NB4 (cell line): Measurements from ENCODE around the gene THSD7A.

Source experiments
- DNase-seq: peaks from one replicate; pipeline ENCODE4 v3.0.0; 2010; ENCODE audit warnings: low read depth
- H3K4me3 ChIP-seq: one replicate; pipeline ENCODE4 v1.5.1; 2011; ENCODE audit warnings: mild to moderate bottlenecking, low read depth, low read length, moderate library complexity
- CTCF ChIP-seq: IDR thresholded peaks from one replicate; pipeline ENCODE4 v1.5.1; 2012; ENCODE audit warnings: low read depth, low read length
- MYC ChIP-seq: IDR thresholded peaks from 2 replicates; pipeline ENCODE4 v1.6.1; 2011; ENCODE audit warnings: low read depth, low read length
- POLR2A ChIP-seq: IDR thresholded peaks from 2 replicates; pipeline ENCODE4 v1.6.1; 2011; ENCODE audit warnings: mild to moderate bottlenecking; ENCODE audit not compliant: insufficient read length; ENCODE audit errors: extremely low read depth
- TF ChIP-seq, protein P1 (sequence below): IDR thresholded peaks from 2 replicates; pipeline ENCODE4 v1.6.1; 2011; ENCODE audit warnings: low read depth, low read length

Gene THSD7A

DNA sequence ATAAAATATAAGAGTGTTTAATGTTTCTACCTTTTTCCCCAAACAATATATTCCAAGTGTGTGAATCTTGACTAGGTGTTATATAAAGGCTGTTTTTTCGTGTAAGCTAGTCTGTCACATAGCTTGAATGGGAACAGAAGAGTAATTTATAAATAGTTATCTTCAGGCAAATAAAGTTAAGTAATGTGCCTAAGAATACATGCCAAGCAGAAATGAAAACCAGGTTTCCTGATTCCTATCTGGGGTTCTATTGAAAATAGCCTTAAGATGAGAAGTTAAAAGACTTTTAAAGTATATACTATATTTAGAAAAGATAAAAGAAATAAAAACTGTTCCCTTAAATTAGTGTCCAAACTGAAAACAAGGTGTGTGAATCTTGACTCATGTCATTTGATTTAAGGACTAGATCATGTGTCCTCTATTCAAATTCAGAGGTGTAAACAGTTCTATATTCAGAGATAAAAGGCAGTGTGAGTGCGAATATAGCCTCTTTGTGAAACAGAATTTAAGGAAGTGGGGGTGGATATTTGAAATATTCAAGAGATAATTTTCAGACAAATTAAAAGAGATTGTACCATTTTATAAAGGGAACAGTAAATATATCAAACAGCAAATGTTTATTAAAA lies 247.5 kb downstream of the THSD7A start:
- TF ChIP-seq MYC (no peak), CTCF (no peak), POLR2A (no peak)
- TF ChIP-seq, protein P1, sequence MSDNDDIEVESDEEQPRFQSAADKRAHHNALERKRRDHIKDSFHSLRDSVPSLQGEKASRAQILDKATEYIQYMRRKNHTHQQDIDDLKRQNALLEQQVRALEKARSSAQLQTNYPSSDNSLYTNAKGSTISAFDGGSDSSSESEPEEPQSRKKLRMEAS = no peak
- no peak overlapping the region for H3K4me3 ChIP-seq
- DNase-seq = no peak

GRCh38 chr7:11579141-11579540 lies 252.9 kb downstream of the THSD7A start:
- H3K4me3 ChIP-seq = no peak overlapping the region
- TF ChIP-seq MYC (no peak), CTCF (no peak), POLR2A (no peak)
- TF ChIP-seq, protein P1 = no peak
- peak; percentile 8 for DNase-seq

DNA sequence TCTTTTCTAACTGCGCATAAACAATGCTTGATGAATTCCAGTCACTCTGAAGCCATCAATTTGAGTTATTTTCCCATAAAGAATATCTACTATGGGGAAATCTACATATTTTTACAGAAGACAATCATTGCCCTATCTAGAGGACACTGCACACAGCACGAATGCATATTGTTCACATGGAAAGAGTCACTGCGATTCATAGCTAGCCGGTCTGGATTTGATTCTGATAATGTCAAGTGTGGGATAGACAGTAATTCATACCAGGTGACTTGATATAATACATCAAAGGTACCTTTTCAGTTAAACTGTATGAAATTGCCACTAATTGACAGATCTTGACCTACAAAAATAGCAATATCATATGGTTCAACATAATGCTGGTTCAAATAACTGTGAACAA lies 255.7 kb downstream of the THSD7A start:
- H3K4me3 ChIP-seq = no peak overlapping the region
- no peak for DNase-seq
- TF ChIP-seq, protein P1 = no peak
- TF ChIP-seq POLR2A (no peak), CTCF (no peak), MYC (no peak)

- no peak for DNase-seq
- TF ChIP-seq POLR2A (no peak), CTCF (no peak), MYC (no peak)
- TF ChIP-seq, protein P1 = no peak
- H3K4me3 ChIP-seq = no peak overlapping the region
These were observed 258.8 kb downstream of the THSD7A start for GRCh38 chr7:11573128-11573750.

GRCh38 chr7:11570922-11571550 lies 261.0 kb downstream of the THSD7A start:
- no peak overlapping the region for H3K4me3 ChIP-seq
- DNase-seq = no peak

More at GRCh38 chr7:11570922-11571550, 261.0 kb downstream of the THSD7A start:
- TF ChIP-seq POLR2A = no peak
- TF ChIP-seq, protein P1 = no peak
- no peak for TF ChIP-seq MYC
- TF ChIP-seq CTCF = no peak
